BJ (cell line): ENCODE data around the gene PCDHGA3. TPM values are rescaled to one million over a fixed set of nuclear protein-coding genes. Genes with fewer than 3 reads are reported as not detected.
"Not testable (repeated sequence)": the region's sequence is repeated elsewhere in the genome, so short reads cannot be mapped to it uniquely, and the experiment has no call there.

Source experiments
- CTCF ChIA-PET: fragments of 350-600 bp; formaldehyde crosslinking; extraction: SDS; loops from one replicate; lab custom pipeline; 2021; ENCODE audit warnings: antibody characterized with exemption, inconsistent platforms; lab: Yijun Ruan, JAX
- POLR2A ChIA-PET: fragments of 300-600 bp; sonication (Branson Sonifier 250); formaldehyde crosslinking; extraction: SDS; loops from one replicate; lab custom pipeline; 2021; ENCODE audit warnings: antibody characterized with exemption; lab: Charles Lee
- DNase-seq: peaks from one replicate; pipeline ENCODE4 v3.0.0-alpha.2; 2011; ENCODE audit warnings: low read depth
- H3K27me3 ChIP-seq: 2 replicates; pipeline ENCODE4 v1.6.0; 2011; ENCODE audit warnings: low read length; ENCODE audit not compliant: control insufficient read depth, insufficient read depth
- H3K36me3 ChIP-seq: 2 replicates; pipeline ENCODE4 v1.5.1; 2011; ENCODE audit warnings: low read length; ENCODE audit not compliant: control insufficient read depth, insufficient read depth
- H3K4me3 ChIP-seq: 2 replicates; pipeline ENCODE4 v1.5.1; 2011; ENCODE audit warnings: low read depth, mild to moderate bottlenecking, control low read depth, low read length
- polyA plus RNA-seq: library from polyadenylated mRNA; depleted of rRNA; stranded (reverse); fragments of >200 nt; gene quantifications from 2 replicates; pipeline ENCODE4 v1.2.3, GENCODE V29; 2011
- TF ChIP-seq, protein P1 (sequence below): IDR thresholded peaks from 2 replicates; pipeline ENCODE4 v1.5.1; 2011; ENCODE audit warnings: low read depth, mild to moderate bottlenecking, control low read depth, inconsistent platforms, low read length, moderate library complexity; ENCODE audit not compliant: insufficient read depth

PCDHGA3 gene
- polyA plus RNA-seq, 1 experiment = 2.5 TPM

DNA sequence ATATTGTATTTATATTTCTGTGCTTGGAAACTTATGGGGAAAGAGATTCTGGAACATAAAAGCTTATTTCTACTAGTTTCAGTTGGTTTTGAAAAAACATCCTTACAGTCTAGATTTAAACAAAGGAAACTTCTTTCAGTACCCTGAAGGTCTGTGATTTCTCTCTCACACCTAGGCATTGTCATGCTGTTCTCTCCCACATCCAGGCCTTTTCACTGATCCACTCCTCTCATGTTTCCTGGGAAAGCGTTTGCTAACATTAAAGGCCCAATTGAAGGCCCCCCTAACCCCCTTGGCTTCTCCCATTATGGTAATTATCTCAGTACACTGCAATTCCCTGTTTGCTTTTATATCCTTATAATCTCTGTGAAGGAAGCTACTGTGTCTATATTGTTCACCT lies 856 bp upstream of the PCDHGA3 start:
- Histone ChIP-seq H3K27me3 (no peaks in the 10 kb centered on the region), H3K4me3 (no peak overlapping the region), H3K36me3 (no peaks in the 10 kb centered on the region)
- ChIA-PET POLR2A (no interaction called here), CTCF (interaction anchor here (0.5 to 3.4 kb wide), 10 partner anchors 10 to 220 kb away, joined by 3 to 17 read pairs (median 6); partner anchors contain the start of genes PCDHGA1, PCDHGA4, PCDHGB2 and TAF7)
- TF ChIP-seq, protein P1, sequence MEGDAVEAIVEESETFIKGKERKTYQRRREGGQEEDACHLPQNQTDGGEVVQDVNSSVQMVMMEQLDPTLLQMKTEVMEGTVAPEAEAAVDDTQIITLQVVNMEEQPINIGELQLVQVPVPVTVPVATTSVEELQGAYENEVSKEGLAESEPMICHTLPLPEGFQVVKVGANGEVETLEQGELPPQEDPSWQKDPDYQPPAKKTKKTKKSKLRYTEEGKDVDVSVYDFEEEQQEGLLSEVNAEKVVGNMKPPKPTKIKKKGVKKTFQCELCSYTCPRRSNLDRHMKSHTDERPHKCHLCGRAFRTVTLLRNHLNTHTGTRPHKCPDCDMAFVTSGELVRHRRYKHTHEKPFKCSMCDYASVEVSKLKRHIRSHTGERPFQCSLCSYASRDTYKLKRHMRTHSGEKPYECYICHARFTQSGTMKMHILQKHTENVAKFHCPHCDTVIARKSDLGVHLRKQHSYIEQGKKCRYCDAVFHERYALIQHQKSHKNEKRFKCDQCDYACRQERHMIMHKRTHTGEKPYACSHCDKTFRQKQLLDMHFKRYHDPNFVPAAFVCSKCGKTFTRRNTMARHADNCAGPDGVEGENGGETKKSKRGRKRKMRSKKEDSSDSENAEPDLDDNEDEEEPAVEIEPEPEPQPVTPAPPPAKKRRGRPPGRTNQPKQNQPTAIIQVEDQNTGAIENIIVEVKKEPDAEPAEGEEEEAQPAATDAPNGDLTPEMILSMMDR = no peak
- no peak for DNase-seq

DNA sequence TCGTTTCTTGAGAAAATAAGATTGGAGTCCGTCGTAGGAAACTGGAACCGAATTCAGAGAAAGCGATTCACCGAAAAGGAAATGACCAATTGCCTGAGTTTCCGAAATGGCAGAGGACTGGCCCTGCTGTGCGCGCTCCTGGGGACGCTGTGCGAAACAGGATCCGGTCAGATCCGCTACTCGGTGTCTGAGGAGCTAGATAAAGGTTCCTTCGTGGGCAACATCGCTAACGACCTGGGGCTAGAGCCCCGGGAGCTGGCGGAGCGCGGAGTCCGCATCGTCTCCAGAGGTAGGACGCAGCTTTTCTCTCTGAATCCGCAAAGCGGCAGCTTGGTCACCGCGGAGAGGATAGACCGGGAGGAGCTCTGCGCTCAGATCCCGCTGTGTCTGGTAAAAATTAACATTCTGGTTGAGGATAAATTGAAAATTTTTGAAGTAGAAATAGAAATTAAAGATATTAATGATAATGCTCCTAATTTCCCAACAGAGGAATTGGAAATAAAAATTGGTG lies 379 bp downstream of the PCDHGA3 start:
- POLR2A ChIA-PET = no interaction called here
- no peak for DNase-seq
- Histone ChIP-seq H3K36me3 (no peaks in the 10 kb centered on the region), H3K4me3 (peak overlapping the region; percentile 18), H3K27me3 (no peaks in the 10 kb centered on the region)
- CTCF ChIA-PET = interaction anchor here (0.6 to 3.4 kb wide), 13 partner anchors 9 to 223 kb away, joined by 3 to 17 read pairs (median 8); partner anchors contain the start of genes PCDHGA1, PCDHGA12, PCDHGA4 and PCDHGB3
- TF ChIP-seq, protein P1 = no peak

DNA sequence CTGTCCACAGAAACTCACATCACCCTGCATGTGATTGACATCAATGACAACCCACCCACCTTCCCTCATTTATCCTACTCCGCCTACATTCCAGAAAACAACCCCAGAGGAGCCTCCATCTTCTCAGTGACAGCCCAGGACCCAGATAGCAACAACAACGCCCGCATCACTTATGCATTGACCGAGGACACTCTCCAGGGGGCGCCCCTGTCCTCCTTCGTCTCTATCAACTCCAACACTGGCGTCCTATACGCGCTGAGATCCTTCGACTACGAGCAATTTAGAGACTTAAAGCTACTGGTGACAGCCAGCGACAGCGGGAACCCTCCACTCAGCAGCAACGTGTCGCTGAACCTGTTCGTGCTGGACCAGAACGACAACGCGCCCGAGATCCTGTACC lies 1.7 kb downstream of the PCDHGA3 start:
- H3K4me3 ChIP-seq = no peak overlapping the region
- no peaks in the 10 kb centered on the region for H3K27me3 ChIP-seq
- H3K36me3 ChIP-seq = no peaks in the 10 kb centered on the region
- TF ChIP-seq, protein P1 = no peak
- ChIA-PET CTCF (no interaction called here), POLR2A (no interaction called here)
- DNase-seq = no peak

DNA sequence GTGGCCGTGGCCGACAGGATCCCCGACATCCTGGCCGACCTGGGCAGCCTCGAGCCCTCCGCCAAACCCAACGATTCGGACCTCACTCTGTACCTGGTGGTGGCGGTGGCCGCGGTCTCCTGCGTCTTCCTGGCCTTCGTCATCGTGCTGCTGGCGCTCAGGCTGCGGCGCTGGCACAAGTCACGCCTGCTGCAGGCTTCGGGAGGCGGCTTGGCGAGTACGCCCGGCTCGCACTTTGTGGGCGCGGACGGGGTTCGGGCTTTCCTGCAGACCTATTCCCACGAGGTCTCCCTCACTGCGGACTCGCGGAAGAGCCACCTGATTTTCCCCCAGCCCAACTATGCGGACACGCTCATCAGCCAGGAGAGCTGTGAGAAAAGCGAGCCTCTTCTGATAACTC lies 2.4 kb downstream of the PCDHGA3 start:
- DNase-seq, H3K36me3 ChIP-seq, H3K4me3 ChIP-seq, H3K27me3 ChIP-seq, POLR2A ChIA-PET: not testable (repeated sequence)
- CTCF ChIA-PET = interaction anchor here (1.2 kb wide), 1 partner anchor 9 kb away, joined by 4 read pairs; the partner anchor contains the start of gene PCDHGA4

DNA sequence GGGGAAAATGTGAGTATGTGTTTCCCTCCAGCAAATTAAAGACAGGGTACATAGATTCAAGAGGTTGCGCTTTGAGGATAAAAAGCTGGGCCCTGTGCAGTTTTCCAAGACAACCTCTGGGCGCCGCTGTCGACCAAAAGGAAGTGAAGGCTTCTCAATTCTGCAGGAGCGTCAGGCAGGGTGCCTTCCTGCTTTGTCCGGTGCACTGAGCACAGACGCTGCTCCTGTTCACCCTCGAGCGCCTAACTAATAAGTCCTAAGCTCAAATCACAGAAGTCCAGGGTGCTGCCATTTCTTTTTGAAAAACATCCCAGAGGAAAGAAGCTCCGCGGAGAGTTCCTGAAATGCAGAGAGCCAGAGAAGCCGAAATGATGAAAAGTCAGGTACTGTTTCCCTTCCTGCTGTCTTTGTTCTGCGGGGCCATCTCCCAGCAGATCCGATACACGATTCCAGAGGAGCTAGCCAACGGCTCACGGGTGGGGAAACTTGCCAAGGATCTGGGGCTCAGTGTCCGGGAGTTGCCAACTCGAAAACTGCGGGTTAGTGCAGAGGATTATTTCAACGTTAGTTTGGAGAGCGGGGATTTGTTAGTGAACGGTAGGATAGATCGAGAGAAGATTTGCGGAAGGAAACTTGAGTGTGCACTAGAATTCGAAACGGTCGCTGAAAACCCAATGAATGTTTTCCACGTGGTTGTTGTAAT lies 6.4 kb downstream of the PCDHGA3 start, which contains the start of gene PCDHGB1:
PCDHGB1 (plus strand) TSS at position 183 of the 703 bp plus-strand sequence; CDS start at position 345, 162 bp downstream.
- TF ChIP-seq, protein P1 = peak; percentile 76
- ChIA-PET CTCF (interaction anchor here (0.6 to 3.1 kb wide), 21 partner anchors 8 to 217 kb away, joined by 3 to 20 read pairs (median 4); partner anchors contain the start of genes PCDHGA1, PCDHGA10, PCDHGA2 and PCDHGA5), POLR2A (no interaction called here)

More for the DNA sequence above, 6.4 kb downstream of the PCDHGA3 start, which contains the start of gene PCDHGB1:
- DNase-seq = no peak
- Histone ChIP-seq H3K36me3 (no peaks in the 10 kb centered on the region), H3K4me3 (peak within 1 kb of the TSS; percentile 32), H3K27me3 (no peaks in the 10 kb centered on the region)
